Central memory CD4-positive, alpha-beta T cell (primary cell): ENCODE data around the gene NELL2.

Source experiments
- DNase-seq: peaks from one replicate; pipeline ENCODE4 v3.0.0; 2022

The NELL2 gene

GRCh38 chr12:44459569-44459968 lies 416.5 kb downstream of the NELL2 start:
- DNase-seq: no peak
